Tibial nerve (tissue), 4 donors: ENCODE measurements around the gene IGFALS. TPM values are rescaled to one million over a fixed set of nuclear protein-coding genes. Genes with fewer than 3 reads are reported as not detected.

Source experiments
- DNase-seq, 2 donors: peaks; one replicate each; pipeline ENCODE4 v3.0.0-alpha.2; 2019; ENCODE audit warnings: low spot score in 2 of 2
- H3K27ac ChIP-seq, 4 donors: fragments of 200-600 bp; sonication (generic) in 3 of 4; one replicate each; pipeline ENCODE4 v1.5.1; 2017 to 2019; ENCODE audit warnings: mild to moderate bottlenecking in 1 of 4
- H3K27me3 ChIP-seq, 2 donors: fragments of 200-600 bp; sonication (generic) in 1 of 2; one replicate each; pipeline versions ENCODE4 v1.5.1 to v1.6.0; 2017 to 2019
- H3K36me3 ChIP-seq, 3 donors: fragments of 200-600 bp; sonication (generic); one replicate each; pipeline ENCODE4 v1.5.1; 2018 to 2019
- H3K4me1 ChIP-seq, 4 donors: fragments of 200-600 bp; sonication (generic) in 3 of 4; one replicate each; pipeline ENCODE4 v1.5.1; 2017 to 2019
- H3K4me3 ChIP-seq, 4 donors: fragments of 200-600 bp; sonication (generic) in 3 of 4; one replicate each; pipeline ENCODE4 v1.5.1; 2017 to 2019; ENCODE audit warnings: mild to moderate bottlenecking in 1 of 4, moderate library complexity in 1 of 4
- H3K9me3 ChIP-seq, 4 donors: fragments of 200-600 bp; sonication (generic) in 3 of 4; one replicate each; pipeline ENCODE4 v1.5.1; 2017 to 2019
- CTCF ChIP-seq, 5 experiments: fragments of 200-600 bp in 3 of 5; fragments of 450-650 bp in 2 of 5; sonication (generic) in 3 of 5; IDR thresholded peaks; one replicate each; pipeline ENCODE4 v1.5.1; 2016 to 2019; ENCODE audit warnings: antibody characterized with exemption in 5 of 5, mild to moderate bottlenecking in 3 of 5, moderate library complexity in 2 of 5
- EP300 ChIP-seq, 2 donors: sonication (generic); formaldehyde crosslinking; IDR thresholded peaks; one replicate each; pipeline ENCODE4 v1.6.1; 2017; ENCODE audit warnings: antibody characterized with exemption in 2 of 2, mild to moderate bottlenecking in 1 of 2
- POLR2A ChIP-seq, 2 donors: fragments of 450-650 bp; IDR thresholded peaks; one replicate each; pipeline ENCODE4 v1.6.1; 2017; ENCODE audit warnings: antibody characterized with exemption in 2 of 2, mild to moderate bottlenecking in 2 of 2, moderate library complexity in 2 of 2
- WGBS, 2 donors: methylation state at CpG; one replicate each; pipeline ENCODE4 v1.1.5; 2018; 5-methylcytosine and 5-hydroxymethylcytosine counted together
- total RNA-seq, 4 donors: library from RNA; depleted of rRNA; stranded (reverse); fragments of >200 nt; gene quantifications; one replicate each; pipeline ENCODE4 v1.1.0, GENCODE V29; 2016

The IGFALS gene
- 1 to 10 TPM in 1 of 4 donors, under 1 TPM in 1, not detected in 2; 0.63 to 1.6 TPM for total RNA-seq

DNA sequence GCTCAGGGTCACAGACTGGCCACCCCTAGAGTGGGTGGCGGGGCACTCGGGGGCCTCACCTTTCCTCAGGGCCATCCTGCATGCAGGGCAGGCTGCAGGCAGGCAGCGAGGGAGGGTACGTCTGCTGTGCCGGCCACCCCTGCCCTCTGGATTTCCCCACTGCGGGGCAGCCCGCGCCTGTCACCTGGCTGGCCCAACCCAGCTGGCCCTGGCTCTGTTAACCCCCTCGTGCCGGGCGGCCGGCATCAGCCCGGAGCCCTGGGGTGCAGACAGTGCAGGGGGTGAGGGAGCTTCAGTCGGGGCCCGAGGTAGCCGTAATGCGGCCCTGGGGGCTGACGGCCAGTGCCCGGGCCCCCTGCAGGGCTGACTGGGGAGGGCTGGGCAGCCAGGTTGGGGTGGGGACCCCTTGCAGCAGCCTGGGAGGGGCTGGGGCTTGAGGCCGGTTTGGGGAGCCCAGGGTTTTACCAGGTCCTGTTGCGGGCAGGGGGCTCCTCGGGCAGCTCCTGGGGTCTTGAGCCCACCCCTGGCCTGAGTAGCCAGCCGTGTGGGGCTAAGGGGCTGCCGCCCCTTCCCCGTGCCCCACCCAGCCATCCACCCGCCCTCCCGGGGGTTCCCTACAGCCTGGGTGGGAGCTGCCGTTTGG lies at the start of gene IGFALS:
IGFALS (minus strand) TSS at position 128 of the 643 bp plus-strand sequence; CDS start at position 75, 53 bp downstream.
- peaks cover 0 to 15% (median 0%) of the 10 kb centered on the region in 4 donors for H3K9me3 ChIP-seq
- 49 to 51% methylated on average over 16 to 22 of the region's 28 CpGs for WGBS, 2 donors
- H3K4me1 ChIP-seq, result peaks cover 0 to 9% (median 0%) of the 10 kb centered on the region in 4 donors
- no peak for DNase-seq
- no peak within 1 kb of the TSS for H3K27ac ChIP-seq
- H3K4me3 ChIP-seq, result no peak within 1 kb of the TSS
- no peaks in the 10 kb centered on the region for H3K27me3 ChIP-seq
- peaks cover 0 to 57% (median 6%) of the 10 kb centered on the region in 3 donors for H3K36me3 ChIP-seq
- TF ChIP-seq EP300 (IDR thresholded peaks at IDR 0.05), result no peak
- TF ChIP-seq CTCF (IDR thresholded peaks at IDR 0.05), result no peak
- no peak for TF ChIP-seq POLR2A (IDR thresholded peaks at IDR 0.05)

- no peaks in the 10 kb centered on the region for H3K9me3 ChIP-seq
- no peak overlapping the region for H3K27ac ChIP-seq
- H3K27me3 ChIP-seq, result no peaks in the 10 kb centered on the region
- peaks cover 0 to 19% (median 0%) of the 10 kb centered on the region in 3 donors for H3K36me3 ChIP-seq
- H3K4me1 ChIP-seq, result no peaks in the 10 kb centered on the region
- WGBS, 2 donors, result 48 to 55% methylated on average over 9 of the region's 9 CpGs
- DNase-seq, result no peak
- H3K4me3 ChIP-seq, result no peak overlapping the region
- TF ChIP-seq POLR2A (IDR thresholded peaks at IDR 0.05) (no peak), EP300 (IDR thresholded peaks at IDR 0.05) (no peak), CTCF (IDR thresholded peaks at IDR 0.05) (no peak)
Observed at GRCh38 chr16:1839554-1839953, 46.0 kb upstream of the IGFALS start.

- no peak overlapping the region for H3K27ac ChIP-seq
- H3K27me3 ChIP-seq, result no peaks in the 10 kb centered on the region
- TF ChIP-seq EP300 (IDR thresholded peaks at IDR 0.05) (no peak), POLR2A (IDR thresholded peaks at IDR 0.05) (no peak), CTCF (IDR thresholded peaks at IDR 0.05) (no peak)
- peaks cover 0 to 50% (median 0%) of the 10 kb centered on the region in 3 donors for H3K36me3 ChIP-seq
- H3K9me3 ChIP-seq, result no peaks in the 10 kb centered on the region
- DNase-seq, result no peak
- peaks cover 0 to 15% (median under 1%) of the 10 kb centered on the region in 4 donors for H3K4me1 ChIP-seq
- H3K4me3 ChIP-seq, result no peak overlapping the region
- 82 to 85% methylated on average over 5 of the region's 5 CpGs for WGBS, 2 donors
Observed at GRCh38 chr16:1834096-1834495, 40.6 kb upstream of the IGFALS start.

- 67 to 70% methylated on average over 9 of the region's 9 CpGs for WGBS, 2 donors
- no peak for TF ChIP-seq CTCF (IDR thresholded peaks at IDR 0.05)
- TF ChIP-seq POLR2A (IDR thresholded peaks at IDR 0.05), result no peak
- no peak for TF ChIP-seq EP300 (IDR thresholded peaks at IDR 0.05)
- no peak overlapping the region for H3K4me3 ChIP-seq
Observed at GRCh38 chr16:1832838-1833454, 39.4 kb upstream of the IGFALS start.

More at GRCh38 chr16:1832838-1833454, 39.4 kb upstream of the IGFALS start:
- H3K9me3 ChIP-seq, result no peaks in the 10 kb centered on the region
- H3K27ac ChIP-seq, result no peak overlapping the region
- no peaks in the 10 kb centered on the region for H3K27me3 ChIP-seq
- peaks cover 0 to 26% (median 7%) of the 10 kb centered on the region in 4 donors for H3K4me1 ChIP-seq
- no peak for DNase-seq
- H3K36me3 ChIP-seq, result peaks cover 0 to 44% (median 0%) of the 10 kb centered on the region in 3 donors
